Fibroblast of lung (primary cell): ENCODE data around the gene CTSC. TPM values are rescaled to one million over a fixed set of nuclear protein-coding genes. Genes with fewer than 3 reads are reported as not detected.

Source experiments
- DNase-seq, 2 donors: peaks; one replicate each; pipeline versions ENCODE4 v3.0.0 to v3.0.0-alpha.2; 2010; ENCODE audit warnings: low read depth in 2 of 2
- H2AFZ ChIP-seq: 2 replicates; pipeline ENCODE4 v1.5.1; 2012; ENCODE audit warnings: low read length, control low read depth, inconsistent platforms
- H3K27ac ChIP-seq: 2 replicates; pipeline ENCODE4 v1.5.1; 2011; ENCODE audit warnings: low read length, control low read depth; ENCODE audit not compliant: insufficient read depth
- H3K27me3 ChIP-seq: 2 replicates; pipeline ENCODE4 v1.5.1; 2011; ENCODE audit warnings: mild to moderate bottlenecking, low read length; ENCODE audit not compliant: control insufficient read depth, insufficient read depth
- H3K36me3 ChIP-seq: 2 replicates; pipeline ENCODE4 v1.5.1; 2011; ENCODE audit warnings: low read length; ENCODE audit not compliant: control insufficient read depth, insufficient read depth
- H3K4me1 ChIP-seq: 2 replicates; pipeline ENCODE4 v1.5.1; 2011; ENCODE audit warnings: low read length; ENCODE audit not compliant: control insufficient read depth, insufficient read depth; ENCODE audit errors: extremely low read depth
- H3K4me2 ChIP-seq: 2 replicates; pipeline ENCODE4 v1.5.1; 2011; ENCODE audit warnings: low read length, control low read depth; ENCODE audit not compliant: insufficient read depth; ENCODE audit errors: extremely low read depth
- H3K4me3 ChIP-seq, 4 experiments: fragments of 200-600 bp in 1 of 4; sonication (generic) in 1 of 4; replicated peaks in 1 of 4; 2 replicates each; pipeline ENCODE4 v1.5.1; 2011 to 2016; ENCODE audit warnings: low read length in 4 of 4, low read depth in 3 of 4, mild to moderate bottlenecking in 3 of 4, control low read depth in 2 of 4, inconsistent platforms in 1 of 4, mixed read lengths in 1 of 4; ENCODE audit not compliant: insufficient read depth in 1 of 4; ENCODE audit errors: control extremely low read depth in 1 of 4
- H3K79me2 ChIP-seq: 2 replicates; pipeline ENCODE4 v1.5.1; 2012; ENCODE audit warnings: mild to moderate bottlenecking, low read length, inconsistent platforms; ENCODE audit not compliant: control insufficient read depth, insufficient read depth
- H3K9ac ChIP-seq: 2 replicates; pipeline ENCODE4 v1.5.1; 2011; ENCODE audit warnings: mild to moderate bottlenecking, low read length, control low read depth; ENCODE audit not compliant: insufficient read depth
- H3K9me3 ChIP-seq: 2 replicates; pipeline ENCODE4 v1.5.1; 2012; ENCODE audit warnings: low read depth, low read length; ENCODE audit not compliant: control insufficient read depth, insufficient read depth
- H4K20me1 ChIP-seq: 2 replicates; pipeline ENCODE4 v1.5.1; 2011; ENCODE audit warnings: low read length; ENCODE audit not compliant: control insufficient read depth, insufficient read depth; ENCODE audit errors: extremely low read depth
- CTCF ChIP-seq, 2 donors: IDR thresholded peaks in 1 of 2; conservative IDR thresholded peaks in 1 of 2; 1 replicate in 1 of 2; 2 replicates in 1 of 2; pipeline ENCODE4 v1.5.1; 2011 to 2012; ENCODE audit warnings: low read length in 2 of 2, control low read depth in 1 of 2, inconsistent platforms in 1 of 2, low read depth in 1 of 2, mild to moderate bottlenecking in 1 of 2
- EZH2 ChIP-seq: IDR thresholded peaks from 2 replicates; pipeline ENCODE4 v1.5.1; 2012; ENCODE audit warnings: low read length, control low read depth, mild to moderate bottlenecking; ENCODE audit errors: missing control alignments
- polyA plus RNA-seq, 2 donors: library from polyadenylated mRNA; depleted of rRNA in 1 of 2; stranded (reverse) in 1 of 2; unstranded in 1 of 2; fragments of >200 nt; gene quantifications; 2 replicates each; pipeline ENCODE4 v1.2.1, GENCODE V29; 2011 to 2012; ENCODE audit warnings: missing spikeins in 1 of 2
- total RNA-seq: library from RNA; depleted of rRNA; stranded (reverse); fragments of >200 nt; gene quantifications from 2 replicates; pipeline ENCODE4 v1.2.1, GENCODE V29; 2014

CTSC gene
- total and polyA plus RNA-seq, 2 donors (not counting 1 experiment from before 2014, with no cell fraction given), result 75.8 to 593 TPM

- H3K36me3 ChIP-seq, result no peaks in the 10 kb centered on the region
- no peak overlapping the region for H2AFZ ChIP-seq
- no peaks in the 10 kb centered on the region for H3K79me2 ChIP-seq
- TF ChIP-seq EZH2 (no peak), CTCF (conservative IDR thresholded peaks at IDR 0.05 in 1 of 2, IDR thresholded peaks at IDR 0.05 in 1 of 2; ENCODE audit: low read depth in 1 of 2, low read length in 2 of 2) (no peak)
- H3K9ac ChIP-seq, result no peak overlapping the region
- H3K4me2 ChIP-seq, result no peak overlapping the region
- no peaks in the 10 kb centered on the region for H3K27me3 ChIP-seq
- no peaks in the 10 kb centered on the region for H3K4me1 ChIP-seq
- no peaks in the 10 kb centered on the region for H3K9me3 ChIP-seq
- no peak overlapping the region for H3K27ac ChIP-seq
- no peaks in the 10 kb centered on the region for H4K20me1 ChIP-seq
- no peak overlapping the region for H3K4me3 ChIP-seq
- no peak for DNase-seq
Observed at GRCh38 chr11:88295028-88295427, 42.5 kb downstream of the CTSC start.

GRCh38 chr11:88293931-88294330, 43.6 kb downstream of the CTSC start:
- H3K4me3 ChIP-seq, result no peak overlapping the region
- H2AFZ ChIP-seq, result no peak overlapping the region
- DNase-seq, result peak; percentile 37 to 72

GRCh38 chr11:88292171-88292843, 45.2 kb downstream of the CTSC start:
- no peak overlapping the region for H2AFZ ChIP-seq
- H3K9me3 ChIP-seq, result no peaks in the 10 kb centered on the region
- no peaks in the 10 kb centered on the region for H4K20me1 ChIP-seq
- no peaks in the 10 kb centered on the region for H3K4me1 ChIP-seq
- no peak overlapping the region for H3K9ac ChIP-seq
- no peak overlapping the region for H3K27ac ChIP-seq
- no peaks in the 10 kb centered on the region for H3K36me3 ChIP-seq
- no peak overlapping the region for H3K4me3 ChIP-seq
- no peaks in the 10 kb centered on the region for H3K27me3 ChIP-seq
- TF ChIP-seq EZH2 (no peak), CTCF (conservative IDR thresholded peaks at IDR 0.05 in 1 of 2, IDR thresholded peaks at IDR 0.05 in 1 of 2; ENCODE audit: low read depth in 1 of 2, low read length in 2 of 2) (no peak)
- no peak overlapping the region for H3K4me2 ChIP-seq
- peak; percentile 18 to 22 for DNase-seq
- no peaks in the 10 kb centered on the region for H3K79me2 ChIP-seq

More at GRCh38 chr11:88293931-88294330, 43.6 kb downstream of the CTSC start:
- TF ChIP-seq CTCF (conservative IDR thresholded peaks at IDR 0.05 in 1 of 2, IDR thresholded peaks at IDR 0.05 in 1 of 2; ENCODE audit: low read depth in 1 of 2, low read length in 2 of 2), result no peak
- TF ChIP-seq EZH2, result no peak
- Histone ChIP-seq H3K9me3 (no peaks in the 10 kb centered on the region), H3K36me3 (no peaks in the 10 kb centered on the region), H3K27ac (no peak overlapping the region), H3K4me1 (no peaks in the 10 kb centered on the region), H3K79me2 (no peaks in the 10 kb centered on the region), H3K27me3 (no peaks in the 10 kb centered on the region), H3K9ac (no peak overlapping the region), H4K20me1 (no peaks in the 10 kb centered on the region), H3K4me2 (no peak overlapping the region)
